ENCODE results near the gene FIBP. TPM values are rescaled to one million over a fixed set of nuclear protein-coding genes. Genes with fewer than 3 reads are reported as not detected.

FIBP gene
- 126 and 160 TPM in 2 replicates for polyA plus RNA-seq (2011; rRNA removed)
- polyA minus RNA-seq (2011; rRNA and poly(A)+ RNA removed) = 116 and 143 TPM in 2 replicates

GRCh38 chr11:65888163-65888814 is at the start of gene FIBP:
FIBP (minus strand) TSS chr11:65888471; CDS start chr11:65888418, 53 bp downstream.
- Histone ChIP-seq H3K27ac (ENCODE audit: low read depth, low read length) (peak within 1 kb of the TSS; percentile 98), H3K4me3 (ENCODE audit: low read depth, low read length) (peak within 1 kb of the TSS; percentile 90), H3K9me3 (ENCODE audit: control insufficient read depth, insufficient read depth, low read length) (no peaks in the 10 kb centered on the region), H3K27me3 (ENCODE audit: control insufficient read depth, insufficient read depth, low read length) (no peaks in the 10 kb centered on the region)
- CTCF ChIA-PET = interaction anchor here (0.6 to 8.9 kb wide), 66 partner anchors 9 to 1298 kb away, joined by 3 to 157 read pairs (median 6); partner anchors contain the start of genes CFL1, CTSW, FOSL1 and KAT5
- POLR2A ChIA-PET = interaction anchor here (0.5 to 7.3 kb wide), 21 partner anchors 10 to 273 kb away, joined by 3 to 153 read pairs (median 4); partner anchors contain the start of genes BANF1, CFL1, EIF1AD and FOSL1
- TF ChIP-seq CTCF (IDR thresholded peaks at IDR 0.05; ENCODE audit: low read depth, low read length) = peak; percentile 74
- DNase-seq (ENCODE audit: low read depth, low spot score) = peak; percentile 94

- CTCF ChIA-PET = interaction anchor here (1.9 kb wide), 1 partner anchor 53 kb away, joined by 8 read pairs; no protein-coding TSS in a partner anchor
- Histone ChIP-seq H3K27ac (ENCODE audit: low read depth, low read length) (no peak overlapping the region), H3K27me3 (ENCODE audit: control insufficient read depth, insufficient read depth, low read length) (no peaks in the 10 kb centered on the region), H3K4me3 (ENCODE audit: low read depth, low read length) (no peak overlapping the region), H3K9me3 (ENCODE audit: control insufficient read depth, insufficient read depth, low read length) (no peaks in the 10 kb centered on the region)
- no peak for TF ChIP-seq CTCF (IDR thresholded peaks at IDR 0.05; ENCODE audit: low read depth, low read length)
- POLR2A ChIA-PET = interaction anchor here (0.6 kb wide), 1 partner anchor 285 kb away, joined by 3 read pairs; no protein-coding TSS in a partner anchor
- no peak for DNase-seq (ENCODE audit: low read depth, low spot score)
Measured at GRCh38 chr11:65937766-65938165, 49.5 kb upstream of the FIBP start.

- H3K4me3 ChIP-seq (ENCODE audit: low read depth, low read length) = no peak overlapping the region
- POLR2A ChIA-PET = interaction anchor here (1.0 kb wide), 1 partner anchor 44 kb away, joined by 8 read pairs; the partner anchor contains the start of gene CCDC85B
- H3K9me3 ChIP-seq (ENCODE audit: control insufficient read depth, insufficient read depth, low read length) = no peaks in the 10 kb centered on the region
- CTCF ChIA-PET = interaction anchor here (0.7 to 1.0 kb wide), 4 partner anchors 33 to 74 kb away, joined by 3 to 8 read pairs (median 3); partner anchors contain the start of genes FIBP and MUS81
- DNase-seq (ENCODE audit: low read depth, low spot score) = peak; percentile 33
- H3K27me3 ChIP-seq (ENCODE audit: control insufficient read depth, insufficient read depth, low read length) = no peaks in the 10 kb centered on the region
- H3K27ac ChIP-seq (ENCODE audit: low read depth, low read length) = no peak overlapping the region
- TF ChIP-seq CTCF (IDR thresholded peaks at IDR 0.05; ENCODE audit: low read depth, low read length) = no peak
Measured at GRCh38 chr11:65934014-65934413, 45.7 kb upstream of the FIBP start.

GRCh38 chr11:65932558-65932919 is 44.3 kb upstream of the FIBP start:
- Histone ChIP-seq H3K4me3 (ENCODE audit: low read depth, low read length) (no peak overlapping the region), H3K9me3 (ENCODE audit: control insufficient read depth, insufficient read depth, low read length) (no peaks in the 10 kb centered on the region), H3K27ac (ENCODE audit: low read depth, low read length) (no peak overlapping the region), H3K27me3 (ENCODE audit: control insufficient read depth, insufficient read depth, low read length) (no peaks in the 10 kb centered on the region)
- CTCF ChIA-PET = interaction anchor here (0.8 to 1.9 kb wide), 4 partner anchors 42 to 73 kb away, joined by 3 to 7 read pairs (median 4); partner anchors contain the start of genes CCDC85B and FIBP
- DNase-seq (ENCODE audit: low read depth, low spot score) = no peak
- POLR2A ChIA-PET = interaction anchor here (0.5 kb wide), 1 partner anchor 18 kb away, joined by 3 read pairs; no protein-coding TSS in a partner anchor
- TF ChIP-seq CTCF (IDR thresholded peaks at IDR 0.05; ENCODE audit: low read depth, low read length) = no peak

Measured in AG04450 (cell line).